CD1c-positive myeloid dendritic cell (primary cell): ENCODE data around the gene TUFM.
"Not testable (repeated sequence)": the region's sequence is repeated elsewhere in the genome, so short reads cannot be mapped to it uniquely, and the experiment has no call there.

Experiments
- DNase-seq: peaks from one replicate; pipeline ENCODE4 v3.0.0-alpha.2; 2016; ENCODE audit errors: extremely low spot score

Gene TUFM

GRCh38 chr16:28838558-28838918, 7.6 kb downstream of the TUFM start:
- no peak for DNase-seq

- DNase-seq: no peak
Measured at GRCh38 chr16:28837672-28838557, 8.2 kb downstream of the TUFM start.

- DNase-seq: no peak
Measured at GRCh38 chr16:28836761-28837064, 9.4 kb downstream of the TUFM start.

GRCh38 chr16:28835864-28836760, 10.0 kb downstream of the TUFM start:
- no peak for DNase-seq

GRCh38 chr16:28834873-28835863, 11.0 kb downstream of the TUFM start:
- DNase-seq: no peak

GRCh38 chr16:28834349-28834748, 11.8 kb downstream of the TUFM start:
- DNase-seq: no peak

GRCh38 chr16:28830531-28830930, 15.6 kb downstream of the TUFM start:
- DNase-seq: no peak

- no peak for DNase-seq
Measured at GRCh38 chr16:28829747-28830146, 16.4 kb downstream of the TUFM start.

- no peak for DNase-seq
Measured at GRCh38 chr16:28826141-28826540, 20.0 kb downstream of the TUFM start.

- DNase-seq: no peak
Measured at GRCh38 chr16:28824717-28824973, 21.5 kb downstream of the TUFM start.

GRCh38 chr16:28823873-28824716, 22.1 kb downstream of the TUFM start:
- DNase-seq: peak; percentile 96

GRCh38 chr16:28823291-28823872, 22.8 kb downstream of the TUFM start:
- DNase-seq: no peak

GRCh38 chr16:28822520-28823290, 23.4 kb downstream of the TUFM start, which contains the start of gene ATXN2L:
TSS of gene ATXN2L (plus strand) at chr16:28822999. CDS start at chr16:28823260, 261 bp downstream.
- DNase-seq: peak; percentile 99

GRCh38 chr16:28821874-28822519, 24.2 kb downstream of the TUFM start:
- no peak for DNase-seq

- DNase-seq: not testable (repeated sequence)
Measured at GRCh38 chr16:28820546-28820945, 25.6 kb downstream of the TUFM start.

GRCh38 chr16:28820016-28820415, 26.1 kb downstream of the TUFM start:
- peak; percentile 33 for DNase-seq

GRCh38 chr16:28807445-28808120, 38.6 kb downstream of the TUFM start:
- not testable (repeated sequence) for DNase-seq

GRCh38 chr16:28802235-28803019, 43.7 kb downstream of the TUFM start:
- DNase-seq: peak; percentile 88
